Activated CD4-positive, CD25-positive, alpha-beta regulatory T cell treated with anti-CD3 and anti-CD28 coated beads, Interleukin-2, amount 50 U/mL, for 16 hours (primary cell): ENCODE data around the gene HKDC1.
"Not testable (repeated sequence)": the region's sequence is repeated elsewhere in the genome, so short reads cannot be mapped to it uniquely, and the experiment has no call there.

ENCODE experiments used
- DNase-seq: peaks from one replicate; pipeline ENCODE4 v3.0.0-alpha.2; 2020; ENCODE audit warnings: low read depth, low spot score

The HKDC1 gene

GRCh38 chr10:69241575-69241974 lies 21.4 kb downstream of the HKDC1 start:
- DNase-seq, result no peak

DNA sequence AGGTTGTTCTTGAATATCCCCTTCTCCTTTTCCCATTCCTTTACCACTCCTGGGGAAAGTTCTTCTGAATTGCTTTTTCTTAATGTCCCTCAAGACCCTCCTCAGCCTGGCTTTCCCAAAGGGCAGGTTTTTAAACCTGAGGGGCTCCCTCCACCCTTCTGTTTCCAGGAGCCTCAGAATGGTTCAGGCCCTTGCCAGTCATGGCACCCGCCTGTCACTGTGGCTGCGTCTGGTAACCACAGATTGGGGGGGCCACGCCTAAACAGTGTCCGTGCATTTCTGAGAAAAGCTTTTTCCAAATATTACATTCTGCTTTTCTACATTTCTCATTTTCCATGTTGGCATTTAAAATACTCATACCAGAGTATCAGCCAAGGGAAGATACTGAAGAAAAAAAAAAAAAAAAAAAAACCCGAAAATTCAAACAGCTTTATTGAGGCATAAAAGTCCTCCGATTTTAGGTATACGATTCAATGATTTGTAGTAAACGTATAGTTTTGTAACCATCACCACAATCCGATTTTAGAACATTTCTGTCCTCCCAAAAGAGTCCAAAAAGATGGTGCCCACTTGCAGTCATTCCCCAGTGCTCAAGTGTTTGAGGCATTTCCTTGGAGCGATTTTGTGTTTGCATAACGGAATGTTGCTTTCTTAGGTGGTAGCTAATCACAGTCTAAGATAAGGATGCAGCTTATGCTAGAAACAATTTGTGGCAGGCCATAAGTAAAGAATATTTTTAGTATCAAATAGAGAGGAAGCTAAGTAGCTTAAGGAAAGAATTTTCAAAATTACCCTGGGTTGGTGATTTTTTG lies 22.1 kb downstream of the HKDC1 start:
- no peak for DNase-seq

GRCh38 chr10:69242852-69243212 lies 22.7 kb downstream of the HKDC1 start:
- DNase-seq, result no peak

DNA sequence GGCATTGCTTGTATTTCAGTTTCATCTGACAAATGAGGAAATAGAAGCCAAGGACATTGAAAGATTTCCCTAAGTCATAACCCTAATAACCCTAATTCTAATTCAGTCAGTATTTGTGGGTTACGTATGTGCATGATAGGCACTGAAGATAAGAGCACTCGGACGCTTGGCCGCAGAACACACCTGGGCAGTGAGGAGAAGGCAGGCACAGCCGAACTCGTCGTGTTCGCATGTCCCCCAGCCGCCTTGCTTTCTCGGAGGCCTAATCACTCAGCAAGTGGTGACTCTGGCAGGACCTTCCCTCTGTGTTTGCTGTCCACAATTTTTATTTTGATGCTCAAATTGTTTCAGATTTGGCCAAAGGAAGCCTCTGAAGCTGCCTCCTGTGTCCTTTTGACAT lies 23.7 kb downstream of the HKDC1 start:
- DNase-seq, result no peak

GRCh38 chr10:69246036-69246435 lies 25.9 kb downstream of the HKDC1 start:
- no peak for DNase-seq

GRCh38 chr10:69246581-69247312 lies 26.6 kb downstream of the HKDC1 start:
- no peak for DNase-seq

DNA sequence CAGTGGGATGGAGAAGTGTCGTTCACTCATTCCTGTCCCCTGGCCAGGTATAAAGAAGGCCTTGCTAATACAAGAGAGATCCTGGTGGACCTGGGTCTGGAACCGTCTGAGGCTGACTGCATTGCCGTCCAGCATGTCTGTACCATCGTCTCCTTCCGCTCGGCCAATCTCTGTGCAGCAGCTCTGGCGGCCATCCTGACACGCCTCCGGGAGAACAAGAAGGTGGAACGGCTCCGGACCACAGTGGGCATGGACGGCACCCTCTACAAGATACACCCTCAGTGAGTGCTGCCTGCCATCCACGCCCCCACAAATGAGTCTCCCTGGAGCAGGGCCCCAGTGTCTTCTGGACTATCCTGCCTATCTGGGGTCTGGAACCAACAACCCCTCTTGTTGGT lies 27.2 kb downstream of the HKDC1 start:
- DNase-seq, result no peak

DNA sequence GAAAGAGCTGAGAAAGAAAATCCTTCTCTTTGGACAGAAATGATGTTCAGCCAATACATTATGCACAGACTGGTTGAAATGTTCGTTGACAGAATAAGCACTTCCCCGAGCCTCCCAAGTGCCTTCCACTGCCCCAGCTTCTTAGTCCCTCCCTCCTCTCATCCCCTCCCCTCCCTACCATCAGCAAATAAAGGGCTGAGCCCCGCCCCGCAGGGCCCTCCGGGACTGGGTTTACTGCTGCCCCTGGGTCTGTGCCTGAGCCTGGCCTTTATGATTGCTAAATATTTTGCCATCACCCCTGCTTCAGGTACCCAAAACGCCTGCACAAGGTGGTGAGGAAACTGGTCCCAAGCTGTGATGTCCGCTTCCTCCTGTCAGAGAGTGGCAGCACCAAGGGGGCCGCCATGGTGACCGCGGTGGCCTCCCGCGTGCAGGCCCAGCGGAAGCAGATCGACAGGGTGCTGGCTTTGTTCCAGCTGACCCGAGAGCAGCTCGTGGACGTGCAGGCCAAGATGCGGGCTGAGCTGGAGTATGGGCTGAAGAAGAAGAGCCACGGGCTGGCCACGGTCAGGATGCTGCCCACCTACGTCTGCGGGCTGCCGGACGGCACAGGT lies 28.1 kb downstream of the HKDC1 start:
- DNase-seq, result no peak

DNA sequence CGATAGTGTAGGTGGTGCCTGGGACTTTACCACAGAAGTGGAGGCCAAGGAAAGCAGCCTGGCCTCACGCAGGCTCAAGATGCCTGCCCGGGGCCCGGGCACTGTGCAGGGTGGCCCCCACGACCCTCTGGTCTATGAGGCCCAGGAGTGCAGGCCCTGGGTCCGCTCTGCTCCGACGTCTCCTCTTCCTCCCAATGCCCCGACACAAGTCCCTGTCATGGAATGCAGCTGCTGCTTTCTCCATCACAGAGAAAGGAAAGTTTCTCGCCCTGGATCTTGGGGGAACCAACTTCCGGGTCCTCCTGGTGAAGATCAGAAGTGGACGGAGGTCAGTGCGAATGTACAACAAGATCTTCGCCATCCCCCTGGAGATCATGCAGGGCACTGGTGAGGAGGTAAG lies 29.9 kb downstream of the HKDC1 start:
- DNase-seq, result no peak

- DNase-seq, result not testable (repeated sequence)
Observed at GRCh38 chr10:69251417-69251816, 31.3 kb downstream of the HKDC1 start.

DNA sequence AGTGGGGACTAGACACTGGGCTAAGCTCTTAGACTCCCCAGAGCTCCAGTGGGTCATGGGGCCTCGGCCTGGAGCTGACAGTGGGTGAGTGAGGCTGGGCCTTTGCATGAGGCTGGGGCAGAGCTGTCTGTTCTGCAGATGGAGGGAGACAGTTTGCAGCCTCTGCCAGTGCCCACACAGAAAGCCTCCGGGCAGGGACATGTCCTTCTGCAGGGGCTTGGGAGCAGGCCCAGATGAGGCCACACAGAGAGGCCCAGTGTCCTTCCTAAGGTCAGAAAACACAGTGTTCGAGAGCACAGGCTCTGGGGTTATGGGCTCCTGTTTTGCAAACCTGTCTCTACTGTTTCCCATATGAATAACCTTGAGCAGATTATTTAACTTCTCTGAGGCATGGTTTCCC lies 33.0 kb downstream of the HKDC1 start:
- DNase-seq, result no peak

- DNase-seq, result no peak
Observed at GRCh38 chr10:69254877-69255276, 34.7 kb downstream of the HKDC1 start.

GRCh38 chr10:69259547-69260243 lies 39.6 kb downstream of the HKDC1 start:
- no peak for DNase-seq

GRCh38 chr10:69261184-69261583 lies 41.1 kb downstream of the HKDC1 start:
- no peak for DNase-seq

DNA sequence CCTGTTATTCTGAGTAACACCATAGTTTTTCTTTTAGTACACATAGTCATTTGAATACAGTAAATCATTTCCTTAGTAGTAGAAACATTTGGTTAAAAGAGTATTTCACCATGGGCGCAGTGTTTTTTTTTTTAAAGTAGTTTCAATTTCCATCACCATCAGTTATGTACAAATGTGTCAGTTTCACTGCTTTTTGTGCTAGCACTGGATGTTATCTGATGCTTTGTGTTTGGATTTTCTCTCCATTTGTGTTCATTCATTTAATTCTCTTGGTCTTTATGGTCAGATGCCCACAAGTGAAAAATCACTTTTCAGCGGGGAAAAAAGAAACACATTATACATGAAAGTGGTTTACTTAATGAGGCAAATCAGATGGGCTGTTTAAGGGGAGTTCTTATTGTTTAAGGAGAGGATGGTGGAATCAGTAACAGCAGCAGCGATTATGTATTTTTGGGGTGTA lies 42.2 kb downstream of the HKDC1 start:
- DNase-seq, result no peak

DNA sequence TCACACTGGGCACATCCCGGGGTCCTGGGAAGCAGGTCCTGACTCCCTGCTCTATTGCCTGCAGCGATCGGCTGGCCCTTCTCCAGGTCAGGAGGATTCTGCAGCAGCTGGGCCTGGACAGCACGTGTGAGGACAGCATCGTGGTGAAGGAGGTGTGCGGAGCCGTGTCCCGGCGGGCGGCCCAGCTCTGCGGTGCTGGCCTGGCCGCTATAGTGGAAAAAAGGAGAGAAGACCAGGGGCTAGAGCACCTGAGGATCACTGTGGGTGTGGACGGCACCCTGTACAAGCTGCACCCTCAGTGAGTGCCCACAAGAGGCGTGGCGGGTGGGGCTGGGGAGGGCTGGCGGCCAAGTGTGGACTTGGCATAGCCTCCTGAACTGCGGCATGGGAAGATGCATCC lies 45.4 kb downstream of the HKDC1 start:
- no peak for DNase-seq

GRCh38 chr10:69268761-69269416 lies 48.8 kb downstream of the HKDC1 start:
- no peak for DNase-seq

GRCh38 chr10:69269761-69270160 lies 49.6 kb downstream of the HKDC1 start:
- no peak for DNase-seq

DNA sequence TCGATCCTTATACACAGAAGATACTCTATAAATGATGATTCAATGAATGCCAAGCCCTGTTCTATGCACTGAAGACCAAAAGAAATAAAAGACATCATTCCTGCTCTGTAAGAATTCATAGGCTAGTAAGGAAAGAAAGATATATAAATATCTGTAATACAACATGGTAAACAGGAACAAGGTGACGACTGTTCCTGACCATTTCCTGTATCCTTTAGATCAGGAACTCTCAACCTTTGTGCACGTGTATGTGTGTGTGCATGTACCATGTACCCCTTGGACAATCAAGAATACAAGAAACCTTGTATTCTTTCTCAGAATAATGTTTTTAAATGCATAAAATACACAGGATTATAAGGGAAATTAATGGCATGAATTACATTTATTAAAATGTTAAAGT lies 50.9 kb downstream of the HKDC1 start:
- DNase-seq, result no peak

DNA sequence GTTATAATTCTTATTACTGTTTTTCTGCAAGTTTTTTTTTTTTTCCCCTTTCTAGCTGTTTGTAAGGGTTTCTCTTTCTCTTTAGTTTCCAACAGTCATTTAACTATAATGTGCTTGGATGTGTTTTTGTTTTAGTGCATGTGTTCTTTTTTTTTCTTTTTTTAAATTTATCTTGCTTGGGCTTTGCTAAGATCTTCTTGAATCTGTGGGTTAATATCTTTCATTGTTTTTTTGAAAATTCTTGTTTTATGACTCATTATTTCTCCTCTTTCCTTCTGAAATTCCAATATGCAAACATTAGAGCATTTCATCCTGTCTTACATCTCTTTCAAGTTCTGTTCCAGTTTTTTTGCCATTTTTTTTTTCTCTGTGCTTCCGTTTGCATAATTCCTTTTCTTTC lies 52.5 kb downstream of the HKDC1 start:
- DNase-seq, result no peak

DNA sequence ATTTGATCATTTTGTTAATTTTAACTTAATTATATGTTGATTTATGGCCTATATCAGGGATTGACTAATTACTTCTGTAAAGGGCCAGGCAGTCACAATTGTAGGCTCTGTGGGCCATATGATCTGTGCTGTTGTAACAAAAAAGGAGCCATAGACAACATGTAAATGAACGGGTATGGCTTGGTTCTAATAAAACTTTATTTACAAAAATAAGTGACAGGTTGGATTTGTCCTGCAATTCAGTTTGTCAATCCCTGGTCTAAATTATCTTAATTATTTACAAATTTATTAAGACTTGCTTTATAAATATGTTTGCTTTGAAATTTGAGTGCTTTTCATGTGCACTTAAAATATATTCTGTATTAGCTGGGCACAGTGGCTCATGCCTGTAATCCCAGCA lies 55.3 kb downstream of the HKDC1 start:
- no peak for DNase-seq

DNA sequence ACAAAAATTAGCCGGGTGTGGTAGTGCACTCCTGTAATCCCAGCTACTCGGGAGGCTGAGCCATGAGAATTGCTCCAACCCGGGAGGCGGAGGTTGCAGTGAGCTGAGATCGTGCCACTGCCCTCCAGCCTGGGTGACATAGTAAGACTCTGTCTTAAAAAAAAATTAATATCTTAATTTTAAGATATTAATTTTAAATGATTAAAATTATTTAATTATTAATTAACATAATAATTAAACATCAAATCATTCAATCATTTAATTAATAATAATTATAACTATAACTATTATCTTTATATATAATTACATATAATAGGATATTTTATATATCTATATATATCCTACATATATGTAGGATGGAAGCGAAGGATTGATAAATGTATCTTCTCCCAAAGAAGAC lies 56.4 kb downstream of the HKDC1 start:
- DNase-seq, result no peak
